Measurements from ENCODE around the gene EVA1B.
A peak's percentile ranks its signal among the peaks of the same experiment; 100 is the strongest.

- TF ChIP-seq EZH2 (IDR thresholded peaks at IDR 0.05; ENCODE audit: borderline replicate concordance, low read depth, low read length, severe bottlenecking) (no peak), POLR2AphosphoS5 (IDR thresholded peaks at IDR 0.05; ENCODE audit: insufficient read depth, low read depth, low read length) (no peak), CTCF (IDR thresholded peaks at IDR 0.05; ENCODE audit: extremely low read depth in 1 of 2, insufficient read depth in 1 of 2, low read depth in 1 of 2, low read length in 2 of 2) (no peak), MAX (IDR thresholded peaks at IDR 0.05; ENCODE audit: insufficient read depth, insufficient read length) (no peak), JUN (IDR thresholded peaks at IDR 0.05; ENCODE audit: borderline replicate concordance, insufficient read depth, insufficient read length, low read depth) (peak; percentile 58), POLR2A (IDR thresholded peaks at IDR 0.05; ENCODE audit: low read depth, low read length) (no peak), MYC (IDR thresholded peaks at IDR 0.05; ENCODE audit: low read depth, low read length) (no peak), GATA2 (IDR thresholded peaks at IDR 0.05; ENCODE audit: insufficient read depth, insufficient read length, low read depth, low read length) (no peak)
Observed at GRCh38 chr1:36350659-36351226, 27.3 kb upstream of the EVA1B start.

Data from endothelial cell of umbilical vein (primary cell).